Measurements from ENCODE around the gene ATP2B2.
A peak's percentile ranks its signal among the peaks of the same experiment; 100 is the strongest.

ATP2B2 gene

DNA sequence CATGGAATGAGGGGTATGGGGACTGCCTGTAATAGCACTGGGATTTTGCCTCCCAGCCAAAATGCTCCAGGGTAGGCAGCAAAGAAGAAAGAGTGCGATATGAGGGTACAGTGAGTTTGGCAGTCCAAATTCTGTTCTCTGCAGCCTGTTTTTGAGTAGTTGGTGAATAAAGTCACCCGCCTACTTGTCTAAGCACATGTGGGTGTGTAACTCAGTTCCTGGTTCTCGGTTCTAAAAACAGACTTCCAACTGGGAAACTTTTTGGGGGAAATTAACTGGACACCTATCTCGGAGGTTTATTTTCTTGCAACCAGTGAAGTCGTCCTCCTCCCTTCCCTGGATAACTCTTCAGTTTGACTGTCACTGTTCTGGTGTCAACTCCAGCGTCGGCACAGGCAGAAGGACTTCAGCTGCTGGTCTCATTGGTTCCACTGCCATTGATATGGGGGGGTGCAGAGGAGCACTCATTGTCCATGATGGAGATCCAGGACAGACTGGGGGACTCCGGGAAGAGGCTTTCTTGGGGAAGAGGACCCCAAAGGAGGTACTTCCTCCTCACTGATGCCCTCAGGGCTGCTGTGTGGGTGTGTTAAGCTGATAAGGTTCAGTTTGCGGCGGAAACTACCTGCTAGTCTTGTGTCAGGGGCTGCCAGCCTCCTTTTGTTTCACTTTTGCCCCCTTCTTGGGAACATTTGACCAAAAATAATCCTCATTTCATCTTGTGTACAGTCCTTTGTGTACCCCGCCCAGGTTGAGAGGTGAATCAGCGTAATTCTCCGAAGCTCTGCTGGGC is 225.8 kb downstream of the ATP2B2 start:
- H3K9ac ChIP-seq (ENCODE audit: low read depth, low read length, poor library complexity), result no peak overlapping the region
- no peak overlapping the region for H3K4me3 ChIP-seq (ENCODE audit: low read length in 2 of 2)
- H3K14ac ChIP-seq (ENCODE audit: low read length), result no peak overlapping the region
- H2BK120ac ChIP-seq (ENCODE audit: low read depth, low read length), result no peak overlapping the region
- H3K36me3 ChIP-seq (replicated peaks in 1 of 2; ENCODE audit: control insufficient read depth in 2 of 2, insufficient read depth in 2 of 2, low read length in 2 of 2), result peaks cover 25 to 81% of the 10 kb centered on the region in 2 donors
- WGBS, 2 donors (ENCODE audit: extremely low coverage in 2 of 2, insufficient read length in 2 of 2, insufficient replicate concordance in 1 of 2), result no CpG with 5 or more reads among the region's 13 CpGs
- no peaks in the 10 kb centered on the region for H3K27me3 ChIP-seq (ENCODE audit: control insufficient read depth in 3 of 3, insufficient read depth in 3 of 3, low read depth in 1 of 3, low read length in 3 of 3)
- no peak overlapping the region for H3K27ac ChIP-seq (replicated peaks; ENCODE audit: low read length)
- no peaks in the 10 kb centered on the region for H3K9me3 ChIP-seq (replicated peaks in 1 of 2; ENCODE audit: control insufficient read depth in 2 of 2, insufficient read depth in 1 of 2, low read depth in 1 of 2, low read length in 2 of 2)
- peaks cover 6% of the 10 kb centered on the region for H3K79me1 ChIP-seq (ENCODE audit: low read depth, low read length)
- H4K8ac ChIP-seq (ENCODE audit: low read depth, low read length), result no peak overlapping the region
- DNase-seq (ENCODE audit: low spot score), result no peak
- H3K4ac ChIP-seq (ENCODE audit: low read length), result no peak overlapping the region
- H3K23ac ChIP-seq (ENCODE audit: low read depth, low read length, poor library complexity), result no peak overlapping the region
- no peak overlapping the region for H4K91ac ChIP-seq (ENCODE audit: low read depth, low read length, poor library complexity)
- H3K4me1 ChIP-seq (ENCODE audit: control insufficient read depth in 2 of 2, insufficient read depth in 1 of 2, low read depth in 1 of 2, low read length in 2 of 2), result peaks cover under 1 to 1% of the 10 kb centered on the region in 2 donors
- H2AFZ ChIP-seq (ENCODE audit: low read length), result no peak overlapping the region
- no peak overlapping the region for H2BK5ac ChIP-seq (ENCODE audit: low read length)
- H3K18ac ChIP-seq (ENCODE audit: low read length), result no peak overlapping the region
- no peak overlapping the region for H2AK5ac ChIP-seq (ENCODE audit: low read depth, low read length)
- H2BK15ac ChIP-seq (ENCODE audit: low read length), result no peak overlapping the region
- H3K4me2 ChIP-seq (ENCODE audit: insufficient read depth, low read length, poor library complexity, severe bottlenecking), result no peak overlapping the region
- H2BK12ac ChIP-seq (ENCODE audit: low read length), result no peak overlapping the region

DNA sequence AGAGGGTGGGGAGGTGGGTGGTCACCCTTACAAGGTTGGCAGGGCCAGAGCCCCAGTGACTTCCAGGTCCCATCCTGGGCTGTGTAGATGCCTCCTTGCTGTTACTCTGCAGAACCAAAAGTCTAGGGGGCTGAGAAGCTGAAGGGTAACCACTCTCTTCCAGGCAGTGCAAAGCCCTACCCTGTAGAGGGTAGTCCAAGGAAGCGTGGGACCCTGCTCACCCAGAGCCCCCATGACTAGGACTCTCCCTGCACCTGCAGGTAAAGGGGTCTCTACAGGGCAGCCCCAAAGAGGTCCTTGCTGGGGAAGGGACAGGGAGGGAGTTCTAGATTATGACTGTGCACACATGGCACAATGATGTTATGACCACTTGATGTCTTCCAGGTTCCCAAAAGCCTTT is 226.9 kb downstream of the ATP2B2 start:
- Histone ChIP-seq H4K91ac (ENCODE audit: low read depth, low read length, poor library complexity) (no peak overlapping the region), H3K36me3 (replicated peaks in 1 of 2; ENCODE audit: control insufficient read depth in 2 of 2, insufficient read depth in 2 of 2, low read length in 2 of 2) (peaks cover 25 to 74% of the 10 kb centered on the region in 2 donors), H3K27me3 (ENCODE audit: control insufficient read depth in 3 of 3, insufficient read depth in 3 of 3, low read depth in 1 of 3, low read length in 3 of 3) (no peaks in the 10 kb centered on the region), H2BK15ac (ENCODE audit: low read length) (no peak overlapping the region), H3K23ac (ENCODE audit: low read depth, low read length, poor library complexity) (peak overlapping the region; percentile 77), H3K4me2 (ENCODE audit: insufficient read depth, low read length, poor library complexity, severe bottlenecking) (no peak overlapping the region), H3K14ac (ENCODE audit: low read length) (no peak overlapping the region), H3K4me3 (ENCODE audit: low read length in 2 of 2) (no peak overlapping the region), H3K4ac (ENCODE audit: low read length) (no peak overlapping the region), H3K9me3 (replicated peaks in 1 of 2; ENCODE audit: control insufficient read depth in 2 of 2, insufficient read depth in 1 of 2, low read depth in 1 of 2, low read length in 2 of 2) (no peaks in the 10 kb centered on the region), H2BK120ac (ENCODE audit: low read depth, low read length) (no peak overlapping the region), H3K18ac (ENCODE audit: low read length) (no peak overlapping the region), H2BK5ac (ENCODE audit: low read length) (no peak overlapping the region), H3K27ac (replicated peaks; ENCODE audit: low read length) (no peak overlapping the region), H2BK12ac (ENCODE audit: low read length) (no peak overlapping the region), H2AFZ (ENCODE audit: low read length) (no peak overlapping the region), H3K4me1 (ENCODE audit: control insufficient read depth in 2 of 2, insufficient read depth in 1 of 2, low read depth in 1 of 2, low read length in 2 of 2) (peaks cover 0 to 7% of the 10 kb centered on the region in 2 donors), H2AK5ac (ENCODE audit: low read depth, low read length) (no peak overlapping the region), H3K9ac (ENCODE audit: low read depth, low read length, poor library complexity) (no peak overlapping the region), H4K8ac (ENCODE audit: low read depth, low read length) (peak overlapping the region; percentile 31), H3K79me1 (ENCODE audit: low read depth, low read length) (peaks cover 6% of the 10 kb centered on the region)
- DNase-seq (ENCODE audit: low spot score), result no peak
- WGBS, 2 donors (ENCODE audit: extremely low coverage in 2 of 2, insufficient read length in 2 of 2, insufficient replicate concordance in 1 of 2), result no CpG with 5 or more reads among the region's 1 CpG

DNA sequence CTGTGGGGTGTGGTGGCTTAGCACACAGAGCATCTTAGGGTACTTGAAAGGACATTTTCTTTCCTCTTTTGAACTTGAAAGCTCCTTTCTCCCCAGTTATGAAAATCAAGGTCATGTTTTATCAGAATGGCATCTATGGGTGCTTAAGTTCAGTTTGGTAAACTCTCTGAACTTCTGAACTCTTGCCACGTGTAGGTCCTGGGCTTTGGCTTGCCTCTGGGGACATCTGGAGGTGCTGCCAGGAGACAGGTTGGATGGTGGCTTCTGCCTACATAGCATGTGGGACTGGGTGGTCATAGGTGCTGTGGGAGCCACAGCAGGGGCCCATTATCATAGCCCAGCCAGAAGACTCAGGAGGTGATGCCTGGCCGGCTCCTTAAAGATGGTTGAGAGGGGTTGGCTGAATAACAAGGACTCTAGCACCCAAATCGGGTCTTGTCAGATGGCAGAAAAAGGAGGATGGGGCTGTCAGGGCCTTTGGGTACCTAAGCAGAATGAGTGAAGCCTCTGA is 228.2 kb downstream of the ATP2B2 start:
- peaks cover 22 to 71% of the 10 kb centered on the region in 2 donors for H3K36me3 ChIP-seq (replicated peaks in 1 of 2; ENCODE audit: control insufficient read depth in 2 of 2, insufficient read depth in 2 of 2, low read length in 2 of 2)
- no peak for DNase-seq (ENCODE audit: low spot score)

DNA sequence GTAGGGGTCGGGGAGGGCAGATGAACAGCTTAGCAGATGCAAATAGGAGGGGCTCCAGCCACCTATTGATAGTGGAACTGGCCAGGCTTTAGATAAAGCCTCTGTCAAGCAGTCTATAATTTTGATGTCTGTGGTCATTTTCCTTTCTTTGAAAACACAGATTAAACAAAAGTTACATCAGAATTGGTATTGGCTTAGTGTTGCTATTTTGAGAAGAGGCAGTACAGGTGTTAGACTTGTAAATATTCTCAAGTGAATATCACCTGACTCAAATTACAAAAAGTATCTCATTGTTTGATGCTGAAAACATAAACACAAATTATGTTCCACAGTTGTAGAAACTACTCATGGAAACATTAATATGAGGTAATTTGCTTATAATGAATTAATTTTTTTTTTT is 230.8 kb downstream of the ATP2B2 start:
- peaks cover 0 to 9% of the 10 kb centered on the region in 2 donors for H3K4me1 ChIP-seq (ENCODE audit: control insufficient read depth in 2 of 2, insufficient read depth in 1 of 2, low read depth in 1 of 2, low read length in 2 of 2)

More for the DNA sequence above, 228.2 kb downstream of the ATP2B2 start:
- H2BK5ac ChIP-seq (ENCODE audit: low read length), result peak overlapping the region; percentile 46
- H2BK12ac ChIP-seq (ENCODE audit: low read length), result no peak overlapping the region
- no peak overlapping the region for H3K18ac ChIP-seq (ENCODE audit: low read length)
- H4K8ac ChIP-seq (ENCODE audit: low read depth, low read length), result no peak overlapping the region
- H2BK15ac ChIP-seq (ENCODE audit: low read length), result no peak overlapping the region
- H3K27ac ChIP-seq (replicated peaks; ENCODE audit: low read length), result no peak overlapping the region
- no peak overlapping the region for H3K4me2 ChIP-seq (ENCODE audit: insufficient read depth, low read length, poor library complexity, severe bottlenecking)
- H2BK120ac ChIP-seq (ENCODE audit: low read depth, low read length), result no peak overlapping the region
- H2AFZ ChIP-seq (ENCODE audit: low read length), result no peak overlapping the region
- H3K27me3 ChIP-seq (ENCODE audit: control insufficient read depth in 3 of 3, insufficient read depth in 3 of 3, low read depth in 1 of 3, low read length in 3 of 3), result no peaks in the 10 kb centered on the region
- no peak overlapping the region for H2AK5ac ChIP-seq (ENCODE audit: low read depth, low read length)
- H3K14ac ChIP-seq (ENCODE audit: low read length), result no peak overlapping the region
- no peak overlapping the region for H3K23ac ChIP-seq (ENCODE audit: low read depth, low read length, poor library complexity)
- no peak overlapping the region for H3K4ac ChIP-seq (ENCODE audit: low read length)
- H3K4me1 ChIP-seq (ENCODE audit: control insufficient read depth in 2 of 2, insufficient read depth in 1 of 2, low read depth in 1 of 2, low read length in 2 of 2), result peaks cover 0 to 9% of the 10 kb centered on the region in 2 donors
- H3K79me1 ChIP-seq (ENCODE audit: low read depth, low read length), result peaks cover 6% of the 10 kb centered on the region
- no peak overlapping the region for H3K9ac ChIP-seq (ENCODE audit: low read depth, low read length, poor library complexity)
- no CpG with 5 or more reads among the region's 3 CpGs for WGBS, 2 donors (ENCODE audit: extremely low coverage in 2 of 2, insufficient read length in 2 of 2, insufficient replicate concordance in 1 of 2)
- no peak overlapping the region for H4K91ac ChIP-seq (ENCODE audit: low read depth, low read length, poor library complexity)
- no peaks in the 10 kb centered on the region for H3K9me3 ChIP-seq (replicated peaks in 1 of 2; ENCODE audit: control insufficient read depth in 2 of 2, insufficient read depth in 1 of 2, low read depth in 1 of 2, low read length in 2 of 2)
- H3K4me3 ChIP-seq (ENCODE audit: low read length in 2 of 2), result no peak overlapping the region

More for the DNA sequence above, 230.8 kb downstream of the ATP2B2 start:
- Histone ChIP-seq H2BK5ac (ENCODE audit: low read length) (no peak overlapping the region), H4K8ac (ENCODE audit: low read depth, low read length) (no peak overlapping the region), H3K4me3 (ENCODE audit: low read length in 2 of 2) (no peak overlapping the region), H3K36me3 (replicated peaks in 1 of 2; ENCODE audit: control insufficient read depth in 2 of 2, insufficient read depth in 2 of 2, low read length in 2 of 2) (peaks cover 30 to 75% of the 10 kb centered on the region in 2 donors), H2BK12ac (ENCODE audit: low read length) (no peak overlapping the region), H3K23ac (ENCODE audit: low read depth, low read length, poor library complexity) (no peak overlapping the region), H3K27ac (replicated peaks; ENCODE audit: low read length) (no peak overlapping the region), H3K14ac (ENCODE audit: low read length) (no peak overlapping the region), H3K18ac (ENCODE audit: low read length) (no peak overlapping the region), H4K91ac (ENCODE audit: low read depth, low read length, poor library complexity) (no peak overlapping the region), H2BK15ac (ENCODE audit: low read length) (no peak overlapping the region), H3K4me2 (ENCODE audit: insufficient read depth, low read length, poor library complexity, severe bottlenecking) (no peak overlapping the region), H3K79me1 (ENCODE audit: low read depth, low read length) (peaks cover 9% of the 10 kb centered on the region), H2BK120ac (ENCODE audit: low read depth, low read length) (no peak overlapping the region), H2AFZ (ENCODE audit: low read length) (no peak overlapping the region), H3K27me3 (ENCODE audit: control insufficient read depth in 3 of 3, insufficient read depth in 3 of 3, low read depth in 1 of 3, low read length in 3 of 3) (no peaks in the 10 kb centered on the region), H3K9me3 (replicated peaks in 1 of 2; ENCODE audit: control insufficient read depth in 2 of 2, insufficient read depth in 1 of 2, low read depth in 1 of 2, low read length in 2 of 2) (no peaks in the 10 kb centered on the region), H3K9ac (ENCODE audit: low read depth, low read length, poor library complexity) (no peak overlapping the region), H3K4ac (ENCODE audit: low read length) (no peak overlapping the region), H2AK5ac (ENCODE audit: low read depth, low read length) (no peak overlapping the region)
- no CpG with 5 or more reads among the region's 1 CpG for WGBS, 2 donors (ENCODE audit: extremely low coverage in 2 of 2, insufficient read length in 2 of 2, insufficient replicate concordance in 1 of 2)
- no peak for DNase-seq (ENCODE audit: low spot score)
